Measurements from ENCODE around the gene IGFN1. TPM values are rescaled to one million over a fixed set of nuclear protein-coding genes. Genes with fewer than 3 reads are reported as not detected.

Gene IGFN1
- total RNA-seq, 2 experiments from 2014 or later, result not detected

- CTCF ChIA-PET, result interaction anchor here (0.8 to 2.4 kb wide), 5 partner anchors 12 to 150 kb away, joined by 3 to 6 read pairs (median 3); partner anchors contain the start of gene TMEM9
- ATAC-seq (ENCODE audit: poor library complexity) (peak; percentile 53), DNase-seq (peak in 12 of 14 experiments; percentile 2 to 71 (median 22))
- H3K4me3 ChIP-seq (ENCODE audit: low read length), result peak overlapping the region; percentile 61
- H3K36me3 ChIP-seq (ENCODE audit: insufficient read depth, low read length), result no peaks in the 10 kb centered on the region
- peaks cover 0 to 7% of the 10 kb centered on the region in 2 experiments for H3K27me3 ChIP-seq (ENCODE audit: control insufficient read depth in 1 of 2, insufficient read depth in 2 of 2, low read length in 2 of 2)
- Mint-ChIP-seq H3K27me3 (peaks cover 21% of the 10 kb centered on the region), H3K36me3 (ENCODE audit: low read depth) (no peaks in the 10 kb centered on the region), H3K4me1 (ENCODE audit: low read depth) (peaks cover 23% of the 10 kb centered on the region), H3K4me3 (peak overlapping the region; percentile 96), H3K9me3 (no peaks in the 10 kb centered on the region), H3K27ac (peak overlapping the region; percentile 87)
- no peaks in the 10 kb centered on the region for H3K9me3 ChIP-seq (ENCODE audit: control insufficient read depth in 1 of 2, insufficient read depth in 1 of 2, low read length in 2 of 2)
- POLR2A ChIA-PET, result interaction anchor here (0.7 to 3.5 kb wide), 2 partner anchors 17 to 57 kb away, joined by 3 to 12 read pairs; partner anchors contain the start of gene TMEM9
- peaks cover 15% of the 10 kb centered on the region for H3K4me1 ChIP-seq (ENCODE audit: insufficient read depth, low read length)
- H3K27ac ChIP-seq (ENCODE audit: low read depth in 1 of 2, low read length in 2 of 2), result no peak overlapping the region
- TF ChIP-seq, protein P1, sequence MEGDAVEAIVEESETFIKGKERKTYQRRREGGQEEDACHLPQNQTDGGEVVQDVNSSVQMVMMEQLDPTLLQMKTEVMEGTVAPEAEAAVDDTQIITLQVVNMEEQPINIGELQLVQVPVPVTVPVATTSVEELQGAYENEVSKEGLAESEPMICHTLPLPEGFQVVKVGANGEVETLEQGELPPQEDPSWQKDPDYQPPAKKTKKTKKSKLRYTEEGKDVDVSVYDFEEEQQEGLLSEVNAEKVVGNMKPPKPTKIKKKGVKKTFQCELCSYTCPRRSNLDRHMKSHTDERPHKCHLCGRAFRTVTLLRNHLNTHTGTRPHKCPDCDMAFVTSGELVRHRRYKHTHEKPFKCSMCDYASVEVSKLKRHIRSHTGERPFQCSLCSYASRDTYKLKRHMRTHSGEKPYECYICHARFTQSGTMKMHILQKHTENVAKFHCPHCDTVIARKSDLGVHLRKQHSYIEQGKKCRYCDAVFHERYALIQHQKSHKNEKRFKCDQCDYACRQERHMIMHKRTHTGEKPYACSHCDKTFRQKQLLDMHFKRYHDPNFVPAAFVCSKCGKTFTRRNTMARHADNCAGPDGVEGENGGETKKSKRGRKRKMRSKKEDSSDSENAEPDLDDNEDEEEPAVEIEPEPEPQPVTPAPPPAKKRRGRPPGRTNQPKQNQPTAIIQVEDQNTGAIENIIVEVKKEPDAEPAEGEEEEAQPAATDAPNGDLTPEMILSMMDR (IDR thresholded peaks at IDR 0.05), result peak; percentile 66
- intact Hi-C loops (cut with DNase I, micrococcal nuclease), result no loop called here
Measured at GRCh38 chr1:201171063-201172036, 19.3 kb upstream of the IGFN1 start.

DNA sequence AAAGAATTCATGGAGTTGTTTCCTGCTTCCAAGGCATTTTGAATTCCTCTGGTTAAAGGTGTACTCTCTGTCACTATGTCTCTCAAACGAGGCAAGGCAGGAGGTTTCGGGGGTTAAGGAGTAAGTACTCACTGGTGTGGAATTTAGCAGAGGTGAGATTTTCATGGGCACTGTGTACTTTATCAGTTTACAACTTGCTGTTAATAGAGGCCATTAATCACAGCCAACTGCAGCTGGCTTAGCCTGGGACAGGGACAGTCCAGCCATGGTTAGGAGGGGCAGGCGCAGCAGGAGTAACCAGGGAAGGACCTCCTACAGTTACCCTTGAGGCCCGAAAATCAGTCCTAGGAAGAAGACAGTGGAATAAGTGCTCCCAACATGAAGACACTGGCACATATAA is 18.3 kb upstream of the IGFN1 start:
- peaks cover 30% of the 10 kb centered on the region for H3K27me3 Mint-ChIP-seq
- Histone ChIP-seq H3K4me3 (ENCODE audit: low read length) (no peak overlapping the region), H3K27me3 (ENCODE audit: control insufficient read depth in 1 of 2, insufficient read depth in 2 of 2, low read length in 2 of 2) (peaks cover 2 to 7% of the 10 kb centered on the region in 2 experiments), H3K4me1 (ENCODE audit: insufficient read depth, low read length) (peaks cover 15% of the 10 kb centered on the region), H3K27ac (ENCODE audit: low read depth in 1 of 2, low read length in 2 of 2) (no peak overlapping the region), H3K9me3 (ENCODE audit: control insufficient read depth in 1 of 2, insufficient read depth in 1 of 2, low read length in 2 of 2) (no peaks in the 10 kb centered on the region), H3K36me3 (ENCODE audit: insufficient read depth, low read length) (no peaks in the 10 kb centered on the region)
- H3K4me3 Mint-ChIP-seq, result peak overlapping the region; percentile 96
- peaks cover 23% of the 10 kb centered on the region for H3K4me1 Mint-ChIP-seq (ENCODE audit: low read depth)
- no peaks in the 10 kb centered on the region for H3K36me3 Mint-ChIP-seq (ENCODE audit: low read depth)
- ChIA-PET CTCF (no interaction called here), POLR2A (interaction anchor here (3.5 kb wide), 1 partner anchor 18 kb away, joined by 12 read pairs; the partner anchor contains the start of gene TMEM9)
- ATAC-seq (ENCODE audit: poor library complexity) (no peak), DNase-seq (no peak)
- TF ChIP-seq, protein P1 (IDR thresholded peaks at IDR 0.05), result no peak
- H3K9me3 Mint-ChIP-seq, result no peaks in the 10 kb centered on the region
- H3K27ac Mint-ChIP-seq, result no peak overlapping the region
- intact Hi-C loops (cut with DNase I, micrococcal nuclease), result no loop called here

GRCh38 chr1:201172999-201173610 is 17.5 kb upstream of the IGFN1 start:
- H3K4me3 Mint-ChIP-seq, result peak overlapping the region; percentile 69
- peaks cover 23% of the 10 kb centered on the region for H3K4me1 Mint-ChIP-seq (ENCODE audit: low read depth)
- H3K27ac Mint-ChIP-seq, result no peak overlapping the region
- intact Hi-C loops (cut with DNase I, micrococcal nuclease), result no loop called here
- Histone ChIP-seq H3K4me3 (ENCODE audit: low read length) (no peak overlapping the region), H3K27ac (ENCODE audit: low read depth in 1 of 2, low read length in 2 of 2) (no peak overlapping the region), H3K27me3 (ENCODE audit: control insufficient read depth in 1 of 2, insufficient read depth in 2 of 2, low read length in 2 of 2) (peaks cover 2 to 7% of the 10 kb centered on the region in 2 experiments), H3K4me1 (ENCODE audit: insufficient read depth, low read length) (peaks cover 15% of the 10 kb centered on the region), H3K36me3 (ENCODE audit: insufficient read depth, low read length) (no peaks in the 10 kb centered on the region), H3K9me3 (ENCODE audit: control insufficient read depth in 1 of 2, insufficient read depth in 1 of 2, low read length in 2 of 2) (no peaks in the 10 kb centered on the region)
- TF ChIP-seq, protein P1 (IDR thresholded peaks at IDR 0.05), result no peak
- peak in 1 of 14 experiments; percentile 21 for DNase-seq
- no peaks in the 10 kb centered on the region for H3K36me3 Mint-ChIP-seq (ENCODE audit: low read depth)
- ChIA-PET CTCF (no interaction called here), POLR2A (no interaction called here)
- H3K27me3 Mint-ChIP-seq, result peaks cover 37% of the 10 kb centered on the region
- no peaks in the 10 kb centered on the region for H3K9me3 Mint-ChIP-seq
- ATAC-seq (ENCODE audit: poor library complexity), result no peak

All from CD4-positive, alpha-beta T cell (primary cell).